BLaER1 (cell line): ENCODE results near the gene MRPS15.
A peak's percentile ranks its signal among the peaks of the same experiment; 100 is the strongest.
"Not testable (repeated sequence)": the region's sequence is repeated elsewhere in the genome, so short reads cannot be mapped to it uniquely, and the experiment has no call there.

Experiments used
- H3K27ac ChIP-seq: shearing (Covaris generic); formaldehyde crosslinking; 2 replicates; pipeline ENCODE4 v1.8.1; 2022
- H3K27me3 ChIP-seq: shearing (Covaris generic); formaldehyde crosslinking; 2 replicates; pipeline ENCODE4 v1.8.1; 2022
- H3K36me3 ChIP-seq: shearing (Covaris generic); formaldehyde crosslinking; 2 replicates; pipeline ENCODE4 v1.8.1; 2022
- H3K4me1 ChIP-seq: shearing (Covaris generic); formaldehyde crosslinking; 2 replicates; pipeline ENCODE4 v1.8.1; 2022
- H3K4me2 ChIP-seq: shearing (Covaris generic); formaldehyde crosslinking; 2 replicates; pipeline ENCODE4 v1.8.1; 2022
- H3K4me3 ChIP-seq: shearing (Covaris generic); formaldehyde crosslinking; 2 replicates; pipeline ENCODE4 v1.8.1; 2022
- H3K9ac ChIP-seq: shearing (Covaris generic); formaldehyde crosslinking; 2 replicates; pipeline ENCODE4 v1.8.1; 2022
- H3K9me3 ChIP-seq: shearing (Covaris generic); formaldehyde crosslinking; 2 replicates; pipeline ENCODE4 v1.8.1; 2022
- H4K20me1 ChIP-seq: shearing (Covaris generic); formaldehyde crosslinking; 2 replicates; pipeline ENCODE4 v1.8.1; 2022
- Cebpa-rat ChIP-seq: shearing (Covaris generic); IDR thresholded peaks from 2 replicates; pipeline ENCODE4 v1.8.1; 2022

The MRPS15 gene

DNA sequence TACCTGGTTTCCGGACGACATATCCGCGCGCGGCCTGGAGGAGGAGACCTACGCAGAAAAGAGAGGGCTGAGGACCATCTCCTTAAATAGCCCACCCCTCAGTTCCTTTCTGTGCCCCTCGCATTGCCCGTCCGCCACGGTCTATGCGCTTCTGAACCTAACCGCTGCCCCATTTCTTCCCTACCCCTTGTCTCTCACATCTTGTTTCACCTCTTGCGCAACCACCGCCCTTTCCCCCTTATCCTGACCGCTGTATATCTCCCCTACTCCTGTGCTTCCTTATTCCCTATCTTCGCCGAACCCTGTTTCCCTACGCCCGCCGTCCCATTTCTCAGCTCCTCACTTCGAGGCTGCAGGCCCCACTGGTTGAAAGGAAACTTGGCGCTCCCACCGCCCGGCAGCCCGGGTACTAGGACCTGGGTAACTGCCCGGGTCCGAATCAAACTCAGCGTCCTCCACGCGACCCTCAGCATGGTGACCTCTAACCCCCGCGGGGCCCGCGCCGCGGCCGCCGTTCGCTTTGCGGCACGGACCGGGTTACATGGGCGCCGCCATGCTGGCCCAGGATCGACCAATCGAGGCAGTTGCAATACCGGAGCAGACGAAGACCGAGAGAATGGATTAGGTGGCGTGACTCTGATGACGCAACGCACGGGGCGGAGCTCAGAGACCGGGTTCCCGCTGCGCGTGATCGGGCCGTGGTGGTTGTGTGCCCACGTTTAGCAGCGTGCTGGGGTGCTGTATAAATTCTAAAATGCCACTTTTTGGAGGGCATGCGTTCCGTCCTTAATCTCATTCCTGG lies at the start of gene MRPS15:
TSS of gene MRPS15 (minus strand) at position 582 of the 802 bp plus-strand sequence. CDS start at position 473, 109 bp downstream.
- Histone ChIP-seq H3K27me3 (no peaks in the 10 kb centered on the region), H3K9me3 (no peaks in the 10 kb centered on the region), H3K9ac (peak within 1 kb of the TSS; percentile 88), H3K36me3 (peaks cover 33% of the 10 kb centered on the region), H4K20me1 (no peaks in the 10 kb centered on the region), H3K4me2 (peak within 1 kb of the TSS; percentile 97), H3K27ac (peak within 1 kb of the TSS; percentile 82), H3K4me1 (peaks cover 67% of the 10 kb centered on the region), H3K4me3 (peak within 1 kb of the TSS; percentile 90)
- peak; percentile 95 for TF ChIP-seq Cebpa-rat

DNA sequence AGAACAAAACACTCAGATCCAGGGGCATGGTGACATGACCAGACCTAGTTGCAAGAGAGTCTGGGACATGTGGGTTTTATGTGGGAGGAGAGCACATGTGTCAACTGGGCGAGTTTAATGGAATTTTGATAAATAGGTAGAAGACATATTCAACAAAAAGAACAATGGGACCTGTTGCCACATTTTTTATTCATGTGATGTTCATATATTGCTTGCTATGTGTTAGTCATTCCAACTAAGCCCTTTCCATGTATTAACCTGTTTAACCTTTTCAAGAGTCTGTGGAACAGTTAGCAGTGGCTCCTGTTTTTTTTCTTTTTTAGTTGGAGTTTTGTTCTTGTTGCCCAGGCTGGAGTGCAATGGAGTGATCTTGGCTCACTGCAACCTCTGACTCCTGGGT lies 48.7 kb upstream of the MRPS15 start:
- Histone ChIP-seq H3K4me1 (0 out of 2 replicates have a peak, but pooled peaks cover 6% of the 10 kb centered on the region), H3K9ac (no peak overlapping the region), H3K36me3 (no peaks in the 10 kb centered on the region), H3K4me3 (no peak overlapping the region), H3K27ac (no peak overlapping the region), H3K4me2 (no peak overlapping the region), H4K20me1 (no peaks in the 10 kb centered on the region), H3K27me3 (no peaks in the 10 kb centered on the region), H3K9me3 (no peaks in the 10 kb centered on the region)
- TF ChIP-seq Cebpa-rat = no peak

DNA sequence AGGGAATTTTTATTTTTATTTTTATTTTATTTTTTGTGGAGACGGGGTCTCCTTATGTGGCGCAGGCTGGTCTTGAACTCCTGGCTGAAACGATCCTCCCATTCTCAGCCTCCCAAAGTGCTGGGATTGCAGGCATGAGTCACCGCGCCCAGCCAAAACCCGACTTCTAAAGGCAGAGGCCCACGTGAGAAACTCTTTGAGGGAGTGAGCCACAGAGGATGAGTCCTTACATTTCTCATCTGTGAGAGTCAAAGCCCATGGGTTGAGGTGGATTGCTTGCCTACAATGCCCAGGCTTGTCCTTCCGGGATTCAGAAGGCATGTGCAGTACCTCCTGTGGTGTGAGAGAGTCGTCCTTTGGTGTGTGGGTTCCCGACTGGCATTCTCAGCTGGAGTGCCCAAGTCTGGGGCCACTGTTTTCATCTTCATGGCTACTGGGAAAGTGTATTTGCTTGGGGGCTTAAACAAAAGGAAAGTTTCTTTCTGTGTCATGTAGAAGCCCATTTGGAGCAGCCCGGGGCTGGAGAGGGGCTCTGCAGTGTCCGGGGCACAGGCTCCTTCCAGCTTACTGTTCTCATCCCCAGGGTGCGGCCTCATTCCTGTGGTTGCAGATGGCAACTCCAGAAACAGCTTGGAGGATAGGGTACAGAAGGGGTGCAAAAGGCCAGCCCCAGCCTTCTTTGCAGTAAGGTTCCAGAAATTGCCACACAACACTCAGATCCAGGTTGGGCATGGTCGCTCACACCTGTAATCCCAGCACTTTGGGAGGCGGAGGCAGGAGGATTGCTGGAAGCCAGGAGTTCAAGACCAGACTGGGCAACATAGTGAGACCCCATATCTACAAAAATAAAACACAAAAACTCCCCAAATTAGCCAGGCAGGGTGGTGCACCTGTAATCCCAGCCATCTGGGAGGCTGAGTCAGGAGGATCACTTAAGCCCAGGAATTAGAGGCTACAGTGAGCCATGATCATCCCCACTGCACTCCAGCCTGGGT lies 47.9 kb upstream of the MRPS15 start:
- Histone ChIP-seq H3K9ac (no peak overlapping the region), H3K4me3 (no peak overlapping the region), H3K27ac (no peak overlapping the region), H3K9me3 (no peaks in the 10 kb centered on the region), H4K20me1 (no peaks in the 10 kb centered on the region), H3K4me1 (0 out of 2 replicates have a peak, but pooled peaks cover 6% of the 10 kb centered on the region), H3K27me3 (no peaks in the 10 kb centered on the region), H3K36me3 (no peaks in the 10 kb centered on the region), H3K4me2 (no peak overlapping the region)
- TF ChIP-seq Cebpa-rat = no peak

DNA sequence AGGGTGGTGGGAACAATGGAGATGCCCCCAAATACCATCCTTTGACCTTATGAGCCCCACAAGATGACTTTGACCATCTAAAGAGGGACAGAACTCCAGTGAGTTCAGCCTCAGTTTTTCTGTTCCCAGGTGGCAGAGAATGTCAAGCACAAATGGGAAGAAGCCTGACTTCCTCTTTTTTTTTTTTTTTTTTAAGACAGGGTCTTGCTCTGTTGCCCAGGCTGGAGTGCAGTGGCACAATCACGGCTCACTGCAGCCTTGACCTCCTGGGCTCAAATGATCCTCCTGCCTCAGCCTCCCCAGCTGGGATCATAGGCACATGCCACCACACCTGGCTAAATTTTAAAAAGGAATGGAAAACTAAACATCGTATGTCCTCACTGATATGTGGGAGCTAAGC lies 47.0 kb upstream of the MRPS15 start:
- not testable (repeated sequence) for H3K36me3 ChIP-seq, H3K4me1 ChIP-seq, H3K27me3 ChIP-seq, H3K9me3 ChIP-seq, H3K9ac ChIP-seq, H3K27ac ChIP-seq, H3K4me2 ChIP-seq, H4K20me1 ChIP-seq, H3K4me3 ChIP-seq

DNA sequence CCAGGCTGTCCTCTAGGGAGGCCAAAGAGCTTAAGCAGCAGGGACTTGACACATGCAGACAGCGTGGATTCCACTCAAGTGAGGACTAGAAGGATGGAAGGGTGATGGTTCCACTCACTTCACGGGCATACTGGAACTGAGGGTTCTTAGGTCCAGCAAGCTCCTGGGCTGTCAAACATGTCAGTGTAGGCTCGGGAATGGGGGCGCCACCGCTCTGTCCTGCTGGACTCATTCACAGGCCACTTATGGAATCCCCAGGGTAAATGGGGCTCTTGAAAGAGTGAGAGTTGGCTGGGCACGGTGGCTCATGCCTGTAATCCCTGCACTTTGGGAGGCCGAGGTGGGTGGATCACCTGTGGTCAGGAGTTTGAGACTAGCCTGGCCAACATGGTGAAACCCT lies 46.2 kb upstream of the MRPS15 start:
- Histone ChIP-seq H3K27me3 (no peaks in the 10 kb centered on the region), H3K27ac (no peak overlapping the region), H3K9ac (no peak overlapping the region), H3K36me3 (no peaks in the 10 kb centered on the region), H3K4me1 (0 out of 2 replicates have a peak, but pooled peaks cover 6% of the 10 kb centered on the region), H3K4me2 (no peak overlapping the region), H4K20me1 (no peaks in the 10 kb centered on the region), H3K4me3 (no peak overlapping the region), H3K9me3 (no peaks in the 10 kb centered on the region)
- no peak for TF ChIP-seq Cebpa-rat

DNA sequence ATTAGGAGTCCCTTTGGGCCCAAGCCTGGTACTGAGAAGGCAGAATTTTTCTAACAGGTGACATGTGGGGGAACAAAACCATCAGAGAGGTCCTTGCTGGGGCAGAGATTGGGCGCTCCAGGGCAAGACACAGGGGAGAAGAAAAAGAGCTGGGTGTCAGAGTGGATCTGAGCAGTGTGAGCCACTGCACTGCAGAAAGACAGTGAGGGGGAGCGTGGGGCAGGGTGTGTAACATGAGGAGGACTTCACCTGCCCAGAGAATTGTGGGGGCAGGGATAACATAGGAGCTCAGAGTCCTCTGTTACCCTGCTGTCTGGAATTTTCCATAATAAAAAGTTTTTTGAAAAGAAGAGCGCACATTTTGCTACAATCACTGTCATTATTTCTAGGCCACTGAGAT lies 44.1 kb upstream of the MRPS15 start:
- no peak for TF ChIP-seq Cebpa-rat
- Histone ChIP-seq H3K9ac (no peak overlapping the region), H3K9me3 (no peaks in the 10 kb centered on the region), H3K27ac (no peak overlapping the region), H3K36me3 (no peaks in the 10 kb centered on the region), H3K27me3 (no peaks in the 10 kb centered on the region), H3K4me3 (no peak overlapping the region), H4K20me1 (no peaks in the 10 kb centered on the region), H3K4me1 (0 out of 2 replicates have a peak, but pooled peaks cover 6% of the 10 kb centered on the region), H3K4me2 (no peak overlapping the region)

DNA sequence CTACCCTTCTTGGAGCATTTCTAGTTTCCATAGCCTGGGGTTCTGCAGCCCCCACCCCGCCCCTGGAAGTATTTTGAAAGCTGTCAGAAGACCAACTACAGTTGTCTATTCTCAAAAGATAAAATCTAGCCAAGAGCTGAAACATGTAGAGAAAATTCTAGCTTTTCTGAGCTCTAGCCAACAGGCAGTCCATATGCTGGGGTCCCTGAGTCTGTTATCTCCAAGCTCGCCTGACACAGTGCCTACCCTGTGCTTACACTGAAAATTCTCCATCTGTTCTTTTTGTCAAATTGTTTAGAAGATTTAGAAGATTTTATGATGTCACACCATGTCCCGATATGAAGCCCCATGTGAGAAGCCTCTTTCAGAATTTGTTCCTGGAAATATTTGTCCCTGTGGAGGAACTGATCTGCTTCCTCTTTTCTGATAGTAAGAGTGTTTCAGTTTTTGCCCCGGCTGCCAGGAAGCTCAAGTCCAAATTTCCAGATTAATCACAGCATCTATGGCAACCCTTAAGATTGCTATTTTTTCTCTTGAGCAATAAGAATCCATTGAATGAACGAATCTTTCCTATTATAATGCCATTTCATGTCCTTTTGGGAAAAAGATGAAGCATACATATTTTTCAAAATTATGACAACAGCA lies 42.2 kb upstream of the MRPS15 start:
- H3K9ac ChIP-seq = no peak overlapping the region
- no peaks in the 10 kb centered on the region for H3K27me3 ChIP-seq
- no peak overlapping the region for H3K4me3 ChIP-seq
- H3K36me3 ChIP-seq = no peaks in the 10 kb centered on the region
- no peaks in the 10 kb centered on the region for H4K20me1 ChIP-seq
- no peak overlapping the region for H3K27ac ChIP-seq
- no peak overlapping the region for H3K4me2 ChIP-seq
- TF ChIP-seq Cebpa-rat = no peak
- no peaks in the 10 kb centered on the region for H3K9me3 ChIP-seq
- H3K4me1 ChIP-seq = 0 out of 2 replicates have a peak, but pooled peaks cover 6% of the 10 kb centered on the region

DNA sequence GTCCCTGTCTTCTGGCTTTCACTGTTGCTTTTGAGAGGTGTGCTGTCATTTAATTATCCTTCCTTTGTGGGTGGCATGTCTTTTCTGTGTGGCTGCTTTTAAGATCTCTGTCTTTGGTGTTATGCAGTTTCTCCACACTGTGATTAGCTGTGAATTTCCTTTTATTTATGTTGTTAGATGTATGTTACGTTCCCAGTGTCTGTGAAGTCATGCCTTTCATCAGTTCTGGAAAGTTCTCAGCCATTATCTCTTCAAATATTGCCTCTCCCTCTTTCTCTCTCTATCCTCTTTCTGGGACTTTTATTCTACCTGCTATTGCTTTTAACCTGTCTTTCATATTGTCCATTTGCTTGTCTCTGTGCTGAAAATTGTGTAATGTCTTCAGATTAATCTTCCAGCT lies 39.5 kb upstream of the MRPS15 start:
- Histone ChIP-seq H3K9me3 (no peaks in the 10 kb centered on the region), H3K4me1 (0 out of 2 replicates have a peak, but pooled peaks cover 6% of the 10 kb centered on the region), H3K27me3 (no peaks in the 10 kb centered on the region), H3K4me2 (no peak overlapping the region), H3K9ac (no peak overlapping the region), H3K27ac (no peak overlapping the region), H4K20me1 (no peaks in the 10 kb centered on the region), H3K4me3 (no peak overlapping the region), H3K36me3 (no peaks in the 10 kb centered on the region)
- no peak for TF ChIP-seq Cebpa-rat

DNA sequence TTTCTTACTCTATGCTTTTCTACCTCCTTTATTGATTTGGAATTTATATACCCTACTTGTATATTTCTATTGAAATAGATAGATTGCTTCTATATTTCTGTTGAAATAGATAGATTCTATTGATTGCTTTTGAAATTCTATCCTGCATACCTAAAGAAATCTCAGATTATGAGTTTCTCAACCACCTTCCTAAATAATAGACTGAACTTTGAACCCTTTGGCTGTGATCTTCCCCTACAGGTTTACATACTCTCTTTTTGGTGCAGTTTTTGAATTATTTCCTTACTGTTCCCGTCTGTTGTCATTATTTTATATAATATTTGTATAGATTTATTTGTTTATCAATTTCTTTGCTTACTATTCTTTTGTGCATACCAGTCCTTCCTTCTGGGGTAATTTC lies 39.0 kb upstream of the MRPS15 start:
- Histone ChIP-seq H3K4me2 (no peak overlapping the region), H3K9me3 (no peaks in the 10 kb centered on the region), H3K36me3 (no peaks in the 10 kb centered on the region), H3K27ac (no peak overlapping the region), H3K4me3 (no peak overlapping the region), H3K4me1 (0 out of 2 replicates have a peak, but pooled peaks cover under 1% of the 10 kb centered on the region), H3K27me3 (no peaks in the 10 kb centered on the region), H4K20me1 (no peaks in the 10 kb centered on the region), H3K9ac (no peak overlapping the region)
- no peak for TF ChIP-seq Cebpa-rat
